Measurements from ENCODE around the gene NFAT5.

- TF ChIP-seq POLR2AphosphoS5 (IDR thresholded peaks at IDR 0.05; ENCODE audit: low read depth, low read length) = no peak
- no peak for TF ChIP-seq SPI1 (IDR thresholded peaks at IDR 0.05; ENCODE audit: low read depth, low read length)
- TF ChIP-seq POLR2A (IDR thresholded peaks at IDR 0.05; ENCODE audit: low read depth, low read length) = no peak
- no peak for TF ChIP-seq TAF1 (IDR thresholded peaks at IDR 0.05; ENCODE audit: low read depth, low read length)
- no peak for TF ChIP-seq PAX5 (IDR thresholded peaks at IDR 0.05; ENCODE audit: insufficient read depth, low read length, severe bottlenecking)
- no peak for TF ChIP-seq POU2F2 (IDR thresholded peaks at IDR 0.05; ENCODE audit: low read depth, low read length)
Observed at GRCh38 chr16:69720822-69721430, 155.2 kb downstream of the NFAT5 start.
